Pancreas (tissue), 10 donors: ENCODE measurements around the gene LRMDA. TPM values are rescaled to one million over a fixed set of nuclear protein-coding genes. Genes with fewer than 3 reads are reported as not detected.

Source experiments
- ATAC-seq, 4 donors: fragments of 200-7000 bp; cut with Tn5 transposase; one replicate each; pipeline versions ENCODE4 v1.8.0 to v1.9.1; 2020; ENCODE audit warnings: mild to moderate bottlenecking in 4 of 4, moderate library complexity in 4 of 4
- DNase-seq, 6 donors: peaks; one replicate each; pipeline ENCODE4 v3.0.0-alpha.2; 2020
- FAIRE-seq: peaks from 2 replicates; lab custom pipeline; 2012; peaks lifted over from hg19 to GRCh38; lab: Jason Lieb, UNC
- H3K27ac ChIP-seq, 4 donors: fragments of 200-600 bp; sonication (generic); 1 replicate in 3 of 4; 2 replicates in 1 of 4; pipeline versions ENCODE4 v1.5.0 to v1.8.0; 2020
- H3K27me3 ChIP-seq, 4 donors: fragments of 200-600 bp; one replicate each; pipeline ENCODE4 v1.8.0; 2021
- H3K36me3 ChIP-seq, 3 donors: fragments of 200-600 bp; sonication (generic) in 1 of 3; one replicate each; pipeline versions ENCODE4 v1.5.0 to v1.8.0; 2020 to 2021
- H3K4me1 ChIP-seq, 3 donors: fragments of 200-600 bp; one replicate each; pipeline ENCODE4 v1.8.0; 2021
- H3K4me3 ChIP-seq, 4 donors: fragments of 200-600 bp; sonication (generic) in 2 of 4; one replicate each; pipeline versions ENCODE4 v1.5.0 to v1.8.0; 2020 to 2021
- H3K9me3 ChIP-seq, 4 donors: fragments of 200-600 bp; one replicate each; pipeline ENCODE4 v1.8.0; 2021
- WGBS, 2 donors: extraction: QIAGEN DNeasy Blood & Tissue Kit; methylation state at CpG; one replicate each; pipeline ENCODE4 v1.1.7; 2013; 5-methylcytosine and 5-hydroxymethylcytosine counted together
- intact Hi-C, 3 donors: fragments of 100-400 bp; cut with DNase I; formaldehyde crosslinking; loops; one replicate each; pipeline versions ENCODE4 v1.11.1 to v1.14.2; 2022
- polyA plus RNA-seq, 2 donors: library from polyadenylated mRNA; stranded (reverse); fragments of 200-250 nt; gene quantifications; one replicate each; pipeline ENCODE4 v1.2.3, GENCODE V29; 2013
- total RNA-seq, 6 donors: library from RNA; stranded (reverse); fragmentation: NEBNext Ultra II Directional in 4 of 6; extraction: Animal tissue kit (Norgen Biotek cat#: 25700) in 4 of 6; gene quantifications; one replicate each; pipeline versions ENCODE4 v1.2.1 to v1.2.4, GENCODE V29; 2021 to 2023
- TF ChIP-seq, protein P1 (sequence below), 4 donors: fragments of 200-600 bp; sonication (generic) in 3 of 4; IDR thresholded peaks; one replicate each; pipeline versions ENCODE4 v1.5.0 to v1.8.0; 2021; ENCODE audit warnings: antibody characterized with exemption in 4 of 4
- donor health status: healthy with polysubstance abuse.
- donor health status: DM: no; HTN: no; CAD: no; lungs with moderate emphysema.
- donor health status: DM: no; HTN: no; CAD: no.
- donor health status: control.
- donor health status: control.
- donor health status: Bipolar disorder and iron deficiency.
- donor health status: DM: yes; HTN: yes; CAD: no.
- donor health status: DM: no; HTN: no; CAD: no.
- donor health status: DM: no; HTN: no; CAD: no.
- donor health status: DM: yes; HTN: yes; CAD: no.

Gene LRMDA
- total and polyA plus RNA-seq, 8 donors = 4.6 to 21.2 (median 13.4) TPM

GRCh38 chr10:76541852-76542251 is 1110.4 kb downstream of the LRMDA start:
- Histone ChIP-seq H3K9me3 (no peaks in the 10 kb centered on the region), H3K4me3 (no peak overlapping the region), H3K27ac (no peak overlapping the region), H3K4me1 (no peaks in the 10 kb centered on the region), H3K27me3 (no peaks in the 10 kb centered on the region), H3K36me3 (no peaks in the 10 kb centered on the region)
- FAIRE-seq (no peak), DNase-seq (no peak), ATAC-seq (no peak)
- WGBS, 2 donors = 85 to 95% methylated on average over 5 of the region's 5 CpGs
- intact Hi-C loops = no loop called here
- TF ChIP-seq, protein P1, sequence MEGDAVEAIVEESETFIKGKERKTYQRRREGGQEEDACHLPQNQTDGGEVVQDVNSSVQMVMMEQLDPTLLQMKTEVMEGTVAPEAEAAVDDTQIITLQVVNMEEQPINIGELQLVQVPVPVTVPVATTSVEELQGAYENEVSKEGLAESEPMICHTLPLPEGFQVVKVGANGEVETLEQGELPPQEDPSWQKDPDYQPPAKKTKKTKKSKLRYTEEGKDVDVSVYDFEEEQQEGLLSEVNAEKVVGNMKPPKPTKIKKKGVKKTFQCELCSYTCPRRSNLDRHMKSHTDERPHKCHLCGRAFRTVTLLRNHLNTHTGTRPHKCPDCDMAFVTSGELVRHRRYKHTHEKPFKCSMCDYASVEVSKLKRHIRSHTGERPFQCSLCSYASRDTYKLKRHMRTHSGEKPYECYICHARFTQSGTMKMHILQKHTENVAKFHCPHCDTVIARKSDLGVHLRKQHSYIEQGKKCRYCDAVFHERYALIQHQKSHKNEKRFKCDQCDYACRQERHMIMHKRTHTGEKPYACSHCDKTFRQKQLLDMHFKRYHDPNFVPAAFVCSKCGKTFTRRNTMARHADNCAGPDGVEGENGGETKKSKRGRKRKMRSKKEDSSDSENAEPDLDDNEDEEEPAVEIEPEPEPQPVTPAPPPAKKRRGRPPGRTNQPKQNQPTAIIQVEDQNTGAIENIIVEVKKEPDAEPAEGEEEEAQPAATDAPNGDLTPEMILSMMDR (IDR thresholded peaks at IDR 0.05) = no peak

DNA sequence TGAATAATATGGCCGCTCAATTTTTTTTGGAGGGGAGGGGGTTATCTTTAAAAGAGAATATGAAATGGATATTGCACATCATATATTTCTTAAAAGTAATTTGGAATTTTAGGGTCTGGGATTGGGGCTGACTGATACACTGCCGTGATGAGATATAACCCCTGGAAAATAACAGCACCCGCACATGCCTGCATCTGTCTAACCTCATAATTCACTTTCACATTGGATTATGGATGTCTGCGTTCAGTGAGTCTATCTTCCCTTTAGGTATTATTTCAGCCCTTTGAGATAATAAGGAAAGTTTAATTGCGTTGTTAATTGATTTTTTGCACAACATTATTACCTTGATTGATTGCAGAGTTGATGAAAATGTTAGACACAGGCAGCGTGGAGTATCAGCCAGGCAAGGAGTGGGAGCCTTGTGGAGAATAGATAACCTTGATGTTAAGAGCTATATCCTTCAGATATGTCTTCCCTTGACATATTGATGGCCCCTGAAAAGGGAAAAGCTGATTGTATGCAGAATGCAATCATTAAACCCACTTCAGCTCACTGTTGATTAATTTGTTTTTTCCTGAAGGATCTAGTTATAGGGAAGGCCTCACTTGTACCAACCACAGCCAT is 1111.0 kb downstream of the LRMDA start:
- H3K4me3 ChIP-seq = no peak overlapping the region
- H3K36me3 ChIP-seq = no peaks in the 10 kb centered on the region
- TF ChIP-seq, protein P1 (IDR thresholded peaks at IDR 0.05) = no peak
- intact Hi-C loops = no loop called here
- H3K9me3 ChIP-seq = no peaks in the 10 kb centered on the region
- WGBS, 2 donors = 83 to 86% methylated on average over 6 of the region's 6 CpGs
- no peak overlapping the region for H3K27ac ChIP-seq
- DNase-seq (no peak), FAIRE-seq (no peak), ATAC-seq (no peak)
- H3K27me3 ChIP-seq = no peaks in the 10 kb centered on the region
- no peaks in the 10 kb centered on the region for H3K4me1 ChIP-seq

DNA sequence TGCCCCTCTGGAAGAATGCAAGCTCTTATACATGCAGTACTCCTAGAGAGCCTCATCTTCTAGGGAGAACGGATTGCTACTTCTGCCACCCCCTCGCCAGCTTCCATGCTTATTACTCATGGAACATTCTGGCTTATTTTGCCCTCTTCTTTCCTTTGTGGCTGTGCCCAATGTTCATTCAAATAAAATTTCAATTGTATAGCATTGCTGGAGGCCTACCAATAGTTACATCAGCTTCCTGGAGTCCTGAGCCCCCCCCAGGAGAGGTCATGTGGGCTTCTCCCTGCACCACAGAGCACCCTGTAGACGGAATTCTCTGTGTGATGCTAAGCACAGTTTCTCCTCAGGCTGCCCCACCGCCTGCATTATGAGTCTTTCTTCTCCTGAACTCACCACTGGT is 1112.2 kb downstream of the LRMDA start:
- FAIRE-seq (no peak), ATAC-seq (no peak), DNase-seq (no peak)
- Histone ChIP-seq H3K27me3 (no peaks in the 10 kb centered on the region), H3K4me1 (no peaks in the 10 kb centered on the region), H3K9me3 (no peaks in the 10 kb centered on the region), H3K27ac (no peak overlapping the region), H3K36me3 (no peaks in the 10 kb centered on the region), H3K4me3 (no peak overlapping the region)
- WGBS, 2 donors = 94 to 96% methylated on average over 4 of the region's 4 CpGs
- TF ChIP-seq, protein P1 (IDR thresholded peaks at IDR 0.05) = no peak
- intact Hi-C loops = no loop called here

DNA sequence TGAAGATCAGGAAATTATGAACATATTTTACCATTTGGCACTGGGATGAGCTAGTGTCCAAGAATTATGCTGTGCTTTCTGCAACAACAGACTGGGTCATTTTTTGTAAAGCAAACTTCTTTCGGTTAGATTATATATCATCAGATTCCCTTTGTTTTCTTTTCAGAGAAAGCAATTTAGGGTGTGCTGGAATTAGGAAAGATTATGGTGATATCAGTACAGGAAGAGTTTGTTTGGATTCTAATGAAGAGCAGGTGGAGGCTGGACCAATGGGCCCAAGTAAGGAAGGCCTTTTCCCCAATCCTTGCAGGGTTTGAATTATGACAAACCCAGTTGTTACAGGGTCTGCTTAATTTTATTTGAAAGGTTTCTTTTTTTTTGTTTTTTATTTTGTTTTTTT is 1113.4 kb downstream of the LRMDA start:
- WGBS, 2 donors = 53 to 57% methylated on average over 1 of the region's 1 CpG
- H3K4me3 ChIP-seq = no peak overlapping the region
- intact Hi-C loops = no loop called here
- H3K36me3 ChIP-seq = no peaks in the 10 kb centered on the region
- ATAC-seq (no peak), DNase-seq (no peak), FAIRE-seq (no peak)
- TF ChIP-seq, protein P1 (IDR thresholded peaks at IDR 0.05) = no peak
- H3K9me3 ChIP-seq = no peaks in the 10 kb centered on the region
- H3K4me1 ChIP-seq = peaks cover 0 to 4% (median 1%) of the 10 kb centered on the region in 3 donors
- H3K27me3 ChIP-seq = no peaks in the 10 kb centered on the region
- H3K27ac ChIP-seq = no peak overlapping the region

GRCh38 chr10:76546411-76546810 is 1115.0 kb downstream of the LRMDA start:
- Histone ChIP-seq H3K27me3 (no peaks in the 10 kb centered on the region), H3K9me3 (no peaks in the 10 kb centered on the region), H3K36me3 (no peaks in the 10 kb centered on the region), H3K4me1 (peaks cover 0 to 5% (median 4%) of the 10 kb centered on the region in 3 donors), H3K4me3 (no peak overlapping the region), H3K27ac (no peak overlapping the region)
- DNase-seq = no peak
- TF ChIP-seq, protein P1 (IDR thresholded peaks at IDR 0.05) = no peak
- WGBS, 2 donors = 75 to 77% methylated on average over 2 of the region's 2 CpGs
- intact Hi-C loops = no loop called here
- no peak for ATAC-seq
- FAIRE-seq = no peak
